ENCODE measurements around the gene MAST4.

GRCh38 chr5:67013719-67014118 lies 417.5 kb downstream of the MAST4 start:
- no peak for TF ChIP-seq POLR2A (IDR thresholded peaks at IDR 0.05; ENCODE audit: low read depth, low read length)
- TF ChIP-seq POLR2AphosphoS5 (IDR thresholded peaks at IDR 0.05; ENCODE audit: low read depth, low read length), result no peak

Measured in GM12891 (cell line).